Activated naive CD4-positive, alpha-beta T cell treated with anti-CD3 and anti-CD28 coated beads, Interleukin-2, amount 50 U/mL, for 24 hours (primary cell): ENCODE measurements around the gene LEP.
"Not testable (repeated sequence)": the region's sequence is repeated elsewhere in the genome, so short reads cannot be mapped to it uniquely, and the experiment has no call there.

Experiments
- H3K27ac Mint-ChIP-seq: one replicate; pipeline ENCODE4 v1.8.0; 2021; ENCODE audit warnings: mild to moderate bottlenecking, mixed read lengths
- H3K27me3 Mint-ChIP-seq: one replicate; pipeline ENCODE4 v1.8.0; 2021; ENCODE audit warnings: mixed read lengths
- H3K36me3 Mint-ChIP-seq: one replicate; pipeline ENCODE4 v1.8.0; 2021; ENCODE audit warnings: mixed read lengths
- H3K4me1 Mint-ChIP-seq: one replicate; pipeline ENCODE4 v1.8.0; 2021; ENCODE audit warnings: mixed read lengths
- H3K4me3 Mint-ChIP-seq: one replicate; pipeline ENCODE4 v1.8.0; 2021; ENCODE audit warnings: mild to moderate bottlenecking, mixed read lengths
- H3K9me3 Mint-ChIP-seq: one replicate; pipeline ENCODE4 v1.8.0; 2021; ENCODE audit warnings: mixed read lengths

The LEP gene

GRCh38 chr7:128227271-128227670, 13.8 kb upstream of the LEP start:
- Mint-ChIP-seq H3K27ac (no peak overlapping the region), H3K36me3 (no peaks in the 10 kb centered on the region), H3K4me1 (no peaks in the 10 kb centered on the region), H3K4me3 (no peak overlapping the region), H3K27me3 (peaks cover 10% of the 10 kb centered on the region), H3K9me3 (no peaks in the 10 kb centered on the region)

DNA sequence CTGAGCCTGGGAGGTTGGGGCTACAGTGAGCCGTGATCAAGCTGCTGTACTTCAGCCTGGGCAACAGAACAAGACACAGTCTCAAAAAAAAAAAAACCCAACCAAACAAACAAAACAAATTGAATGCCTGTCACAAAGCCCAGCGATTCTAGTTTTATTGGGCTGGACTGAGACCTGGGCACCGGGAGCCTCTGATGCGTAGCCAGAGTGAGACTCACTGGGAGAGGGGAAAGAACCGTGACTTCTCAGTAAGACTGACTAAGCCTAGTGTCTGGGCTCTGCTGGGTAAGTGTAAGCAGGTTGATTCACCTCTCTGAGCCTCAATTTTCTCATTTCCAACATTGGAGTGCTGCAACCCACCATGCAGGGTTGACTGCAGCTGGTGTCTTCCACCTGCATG, 10.1 kb upstream of the LEP start:
- H3K36me3 Mint-ChIP-seq, result no peaks in the 10 kb centered on the region
- no peaks in the 10 kb centered on the region for H3K9me3 Mint-ChIP-seq
- peaks cover 7% of the 10 kb centered on the region for H3K27me3 Mint-ChIP-seq
- no peak overlapping the region for H3K4me3 Mint-ChIP-seq
- H3K4me1 Mint-ChIP-seq, result no peaks in the 10 kb centered on the region
- no peak overlapping the region for H3K27ac Mint-ChIP-seq

- no peaks in the 10 kb centered on the region for H3K36me3 Mint-ChIP-seq
- H3K4me3 Mint-ChIP-seq, result no peak overlapping the region
- no peaks in the 10 kb centered on the region for H3K9me3 Mint-ChIP-seq
- H3K27ac Mint-ChIP-seq, result no peak overlapping the region
- peaks cover 2% of the 10 kb centered on the region for H3K4me1 Mint-ChIP-seq
- H3K27me3 Mint-ChIP-seq, result peaks cover 4% of the 10 kb centered on the region
Observed at GRCh38 chr7:128231677-128232076, 9.4 kb upstream of the LEP start.

- Mint-ChIP-seq H3K27ac (no peak overlapping the region), H3K36me3 (no peaks in the 10 kb centered on the region), H3K9me3 (peaks cover under 1% of the 10 kb centered on the region), H3K4me1 (peaks cover 9% of the 10 kb centered on the region), H3K27me3 (peaks cover 3% of the 10 kb centered on the region), H3K4me3 (no peak overlapping the region)
Observed at GRCh38 chr7:128233471-128233870, 7.6 kb upstream of the LEP start.

- peaks cover 9% of the 10 kb centered on the region for H3K4me1 Mint-ChIP-seq
- peaks cover 4% of the 10 kb centered on the region for H3K27me3 Mint-ChIP-seq
- no peaks in the 10 kb centered on the region for H3K36me3 Mint-ChIP-seq
- no peak overlapping the region for H3K27ac Mint-ChIP-seq
- peaks cover 6% of the 10 kb centered on the region for H3K9me3 Mint-ChIP-seq
- no peak overlapping the region for H3K4me3 Mint-ChIP-seq
Observed at GRCh38 chr7:128234476-128235026, 6.5 kb upstream of the LEP start.

- H3K4me1 Mint-ChIP-seq, result peaks cover 9% of the 10 kb centered on the region
- no peaks in the 10 kb centered on the region for H3K36me3 Mint-ChIP-seq
- no peak overlapping the region for H3K27ac Mint-ChIP-seq
- H3K27me3 Mint-ChIP-seq, result peaks cover 1% of the 10 kb centered on the region
- peaks cover 6% of the 10 kb centered on the region for H3K9me3 Mint-ChIP-seq
- H3K4me3 Mint-ChIP-seq, result no peak overlapping the region
Observed at GRCh38 chr7:128235471-128235870, 5.6 kb upstream of the LEP start.

GRCh38 chr7:128236924-128237586, 4.0 kb upstream of the LEP start:
- Mint-ChIP-seq H3K27ac (no peak overlapping the region), H3K9me3 (peaks cover 6% of the 10 kb centered on the region), H3K4me1 (peaks cover 9% of the 10 kb centered on the region), H3K36me3 (peaks cover 2% of the 10 kb centered on the region), H3K4me3 (no peak overlapping the region), H3K27me3 (peaks cover 6% of the 10 kb centered on the region)

- H3K36me3 Mint-ChIP-seq, H3K4me3 Mint-ChIP-seq, H3K9me3 Mint-ChIP-seq, H3K27ac Mint-ChIP-seq, H3K4me1 Mint-ChIP-seq: not testable (repeated sequence)
- peaks cover 13% of the 10 kb centered on the region for H3K27me3 Mint-ChIP-seq
Observed at GRCh38 chr7:128239146-128239545, 1.9 kb upstream of the LEP start.

GRCh38 chr7:128242661-128243060, 1.6 kb downstream of the LEP start:
- H3K27ac Mint-ChIP-seq, result no peak overlapping the region
- peaks cover 6% of the 10 kb centered on the region for H3K9me3 Mint-ChIP-seq
- H3K4me1 Mint-ChIP-seq, result no peaks in the 10 kb centered on the region
- H3K27me3 Mint-ChIP-seq, result peaks cover 21% of the 10 kb centered on the region
- H3K36me3 Mint-ChIP-seq, result peaks cover 2% of the 10 kb centered on the region
- no peak overlapping the region for H3K4me3 Mint-ChIP-seq

- H3K4me1 Mint-ChIP-seq, result no peaks in the 10 kb centered on the region
- peaks cover 21% of the 10 kb centered on the region for H3K27me3 Mint-ChIP-seq
- peaks cover 6% of the 10 kb centered on the region for H3K9me3 Mint-ChIP-seq
- no peak overlapping the region for H3K27ac Mint-ChIP-seq
- no peak overlapping the region for H3K4me3 Mint-ChIP-seq
- H3K36me3 Mint-ChIP-seq, result peaks cover 2% of the 10 kb centered on the region
Observed at GRCh38 chr7:128243273-128243672, 2.2 kb downstream of the LEP start.

DNA sequence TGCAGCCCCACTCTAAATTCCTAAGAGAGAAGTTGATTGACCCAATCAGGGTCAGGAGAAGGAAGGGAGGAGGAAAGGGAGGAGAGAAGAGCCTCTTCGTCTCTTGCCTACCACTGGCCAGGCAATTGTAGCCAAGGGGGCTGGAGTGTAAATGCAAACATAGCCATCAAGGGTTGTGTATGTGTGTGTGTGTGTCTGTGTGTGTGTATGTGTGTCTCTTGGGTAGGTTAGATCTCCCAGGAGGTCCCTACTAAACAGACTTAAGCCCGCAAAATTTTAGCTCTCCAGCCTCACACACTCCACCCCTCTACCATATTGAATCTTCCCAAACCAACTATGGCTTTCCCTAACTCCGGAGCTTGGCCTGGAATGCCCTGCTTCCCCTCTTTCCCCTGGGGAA, 3.8 kb downstream of the LEP start:
- no peak overlapping the region for H3K27ac Mint-ChIP-seq
- H3K27me3 Mint-ChIP-seq, result peaks cover 21% of the 10 kb centered on the region
- no peak overlapping the region for H3K4me3 Mint-ChIP-seq
- peaks cover 2% of the 10 kb centered on the region for H3K36me3 Mint-ChIP-seq
- H3K4me1 Mint-ChIP-seq, result no peaks in the 10 kb centered on the region
- no peaks in the 10 kb centered on the region for H3K9me3 Mint-ChIP-seq

DNA sequence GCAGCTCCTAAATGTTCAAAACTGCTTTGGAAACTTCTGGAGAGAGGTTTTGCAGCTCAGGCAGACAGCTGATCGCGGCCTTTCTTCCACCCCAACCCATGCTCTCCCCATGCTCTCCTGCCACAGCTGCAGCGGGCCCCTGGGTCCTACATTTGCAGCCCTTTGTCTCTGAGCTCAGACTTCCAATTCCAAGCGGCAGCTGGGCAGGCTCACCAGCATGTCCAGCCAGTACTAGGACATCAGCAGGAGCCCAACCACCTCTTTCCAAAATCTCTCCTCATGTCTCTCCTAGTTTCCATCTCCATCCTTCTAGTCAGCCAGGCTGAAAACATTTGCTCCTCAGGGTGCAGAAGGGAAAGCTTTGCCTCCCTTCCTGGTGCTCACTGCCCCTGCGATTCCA, 6.0 kb downstream of the LEP start:
- H3K4me3 Mint-ChIP-seq, result no peak overlapping the region
- H3K27ac Mint-ChIP-seq, result no peak overlapping the region
- no peaks in the 10 kb centered on the region for H3K4me1 Mint-ChIP-seq
- H3K36me3 Mint-ChIP-seq, result no peaks in the 10 kb centered on the region
- peaks cover 19% of the 10 kb centered on the region for H3K27me3 Mint-ChIP-seq
- no peaks in the 10 kb centered on the region for H3K9me3 Mint-ChIP-seq

DNA sequence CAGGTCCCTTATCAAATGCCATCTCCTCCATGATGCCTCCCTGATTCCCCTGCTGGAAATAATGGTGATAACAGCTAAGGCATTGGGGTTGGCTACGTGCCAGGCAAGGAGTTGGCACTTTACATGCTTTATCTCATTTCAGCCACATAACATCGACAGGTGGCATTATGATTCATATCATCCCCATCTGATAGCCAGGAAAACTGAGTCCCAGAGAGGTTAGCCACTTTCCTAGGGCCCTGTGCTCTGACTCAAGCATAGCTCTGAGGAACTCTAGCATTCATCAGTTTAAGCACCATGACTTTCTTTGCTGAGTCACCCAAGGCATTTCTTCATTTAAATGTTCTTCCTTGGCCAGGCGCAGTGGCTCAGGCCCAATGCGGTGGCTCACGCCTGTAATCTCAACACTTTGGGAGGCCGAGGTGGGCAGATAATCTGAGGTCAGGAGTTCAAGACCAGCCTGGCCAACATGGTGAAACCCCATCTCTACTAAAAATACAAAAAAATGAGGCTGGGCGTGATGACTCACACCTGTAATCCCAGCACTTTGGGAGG, 6.6 kb downstream of the LEP start:
- Mint-ChIP-seq H3K36me3 (no peaks in the 10 kb centered on the region), H3K4me1 (no peaks in the 10 kb centered on the region), H3K27ac (no peak overlapping the region), H3K9me3 (no peaks in the 10 kb centered on the region), H3K4me3 (no peak overlapping the region), H3K27me3 (peaks cover 17% of the 10 kb centered on the region)

DNA sequence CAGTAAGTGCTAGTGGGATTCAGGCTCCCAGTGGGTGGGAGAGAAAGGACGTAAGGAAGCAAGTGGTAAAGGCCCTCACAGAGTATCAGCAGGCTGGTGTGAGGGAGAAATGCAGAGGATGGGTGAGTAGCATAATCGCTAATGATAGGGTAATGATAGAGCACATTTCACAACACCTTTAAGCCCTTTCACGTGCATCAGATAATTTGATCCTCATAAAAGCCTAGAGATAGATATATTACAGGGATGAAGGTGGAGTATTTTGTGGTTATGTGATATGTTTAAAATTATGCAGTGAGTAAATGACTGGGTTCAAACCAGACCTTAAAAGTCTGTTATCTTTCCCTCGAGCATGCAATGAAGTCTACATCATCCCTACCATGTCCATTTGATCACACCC, 10.3 kb downstream of the LEP start:
- Mint-ChIP-seq H3K9me3 (no peaks in the 10 kb centered on the region), H3K4me3 (no peak overlapping the region), H3K27ac (no peak overlapping the region), H3K36me3 (no peaks in the 10 kb centered on the region), H3K27me3 (peaks cover 10% of the 10 kb centered on the region), H3K4me1 (no peaks in the 10 kb centered on the region)

- no peaks in the 10 kb centered on the region for H3K4me1 Mint-ChIP-seq
- no peak overlapping the region for H3K27ac Mint-ChIP-seq
- peaks cover 5% of the 10 kb centered on the region for H3K27me3 Mint-ChIP-seq
- no peak overlapping the region for H3K4me3 Mint-ChIP-seq
- H3K9me3 Mint-ChIP-seq, result no peaks in the 10 kb centered on the region
- H3K36me3 Mint-ChIP-seq, result no peaks in the 10 kb centered on the region
Observed at GRCh38 chr7:128253701-128254100, 12.6 kb downstream of the LEP start.

GRCh38 chr7:128254470-128254869, 13.4 kb downstream of the LEP start:
- H3K9me3 Mint-ChIP-seq, result no peaks in the 10 kb centered on the region
- no peaks in the 10 kb centered on the region for H3K4me1 Mint-ChIP-seq
- no peaks in the 10 kb centered on the region for H3K36me3 Mint-ChIP-seq
- H3K27ac Mint-ChIP-seq, result no peak overlapping the region
- no peak overlapping the region for H3K4me3 Mint-ChIP-seq
- H3K27me3 Mint-ChIP-seq, result peaks cover 5% of the 10 kb centered on the region

GRCh38 chr7:128255271-128255670, 14.2 kb downstream of the LEP start:
- Mint-ChIP-seq H3K9me3 (no peaks in the 10 kb centered on the region), H3K4me3 (no peak overlapping the region)

More at GRCh38 chr7:128255271-128255670, 14.2 kb downstream of the LEP start:
- Mint-ChIP-seq H3K27me3 (peaks cover 5% of the 10 kb centered on the region), H3K36me3 (no peaks in the 10 kb centered on the region), H3K4me1 (no peaks in the 10 kb centered on the region), H3K27ac (no peak overlapping the region)
